HepG2 (cell line): ENCODE data around the gene HNRNPA0. TPM values are rescaled to one million over a fixed set of nuclear protein-coding genes. Genes with fewer than 3 reads are reported as not detected.

Experiments
- ATAC-seq: fragments of 200-7000 bp; cut with Tn5 transposase; 3 replicates; pipeline ENCODE4 v1.9.1; 2020; ENCODE audit warnings: mild to moderate bottlenecking, moderate library complexity
- BruUV-seq: library from RNA; stranded (reverse); fragments of 400-500 nt; replicated peaks from 2 replicates; lab custom pipeline; 2021; lab: Mats Ljungman, UMichigan
- CTCF ChIA-PET: fragments of 300-600 bp; formaldehyde crosslinking; extraction: SDS; loops from one replicate; lab custom pipeline; 2021; ENCODE audit warnings: low total read pairs, inconsistent platforms, low intra/inter-chr PET ratio; lab: Yijun Ruan, JAX
- POLR2A ChIA-PET: fragments of 350-600 bp; sonication (Branson Sonifier 250); formaldehyde crosslinking; loops from one replicate; lab custom pipeline; 2020; ENCODE audit warnings: antibody characterized with exemption, inconsistent platforms; lab: Yijun Ruan, JAX
- DNase-seq: peaks from one replicate; pipeline ENCODE4 v3.0.0-alpha.2; 2015; ENCODE audit warnings: low spot score
- FAIRE-seq: peaks from 3 replicates; lab custom pipeline; 2011; peaks lifted over from hg19 to GRCh38; lab: Jason Lieb, UNC
- H2AFZ ChIP-seq: one replicate; pipeline ENCODE4 v1.6.1; 2011; ENCODE audit warnings: low read length, inconsistent platforms
- H3K27ac ChIP-seq: fragments of 300-600 bp; 3 replicates; pipeline ENCODE4 v1.8.0; 2011; ENCODE audit warnings: mixed run types, mild to moderate bottlenecking, mixed read lengths, low read length, inconsistent platforms; ENCODE audit not compliant: insufficient read depth; ENCODE audit errors: extremely low read length
- H3K27me3 ChIP-seq, 2 experiments: fragments of 200-600 bp in 1 of 2; 2 replicates in 1 of 2; 3 replicates in 1 of 2; pipeline versions ENCODE4 v1.6.0 to v1.8.0; 2011; ENCODE audit warnings: low read length in 2 of 2, mild to moderate bottlenecking in 2 of 2, moderate library complexity in 2 of 2, inconsistent platforms in 1 of 2; ENCODE audit not compliant: insufficient read depth in 2 of 2, control insufficient read depth in 1 of 2
- H3K36me3 ChIP-seq, 2 experiments: fragments of 200-600 bp in 1 of 2; replicated peaks in 1 of 2; 2 replicates in 1 of 2; 3 replicates in 1 of 2; pipeline versions ENCODE4 v1.5.1 to v1.8.0; 2011; ENCODE audit warnings: low read length in 2 of 2, inconsistent platforms in 1 of 2; ENCODE audit not compliant: insufficient read depth in 2 of 2, control insufficient read depth in 1 of 2
- H3K4me1 ChIP-seq: 2 replicates; pipeline ENCODE4 v1.5.1; 2012; ENCODE audit warnings: low read length, inconsistent platforms; ENCODE audit not compliant: insufficient read depth
- H3K4me2 ChIP-seq: 2 replicates; pipeline ENCODE4 v1.6.0; 2011; ENCODE audit warnings: low read depth, low read length, inconsistent platforms
- H3K4me3 ChIP-seq, 3 experiments: fragments of 200-600 bp in 1 of 3; sonication (generic), shearing (Covaris generic) in 1 of 3; replicated peaks in 1 of 3; 2 replicates each; pipeline ENCODE4 v1.5.1; 2011 to 2016; ENCODE audit warnings: low read length in 3 of 3, inconsistent platforms in 2 of 3, low read depth in 2 of 3, mild to moderate bottlenecking in 2 of 3, control low read depth in 1 of 3, mixed read lengths in 1 of 3; ENCODE audit not compliant: insufficient read depth in 1 of 3
- H3K79me2 ChIP-seq: one replicate; pipeline ENCODE4 v1.6.1; 2011; ENCODE audit warnings: low read length, inconsistent platforms; ENCODE audit not compliant: insufficient read depth
- H3K9ac ChIP-seq: 2 replicates; pipeline ENCODE4 v1.6.0; 2011; ENCODE audit warnings: mild to moderate bottlenecking, low read depth, low read length, inconsistent platforms; ENCODE audit not compliant: insufficient read depth
- H3K9me3 ChIP-seq: 2 replicates; pipeline ENCODE4 v1.5.1; 2012; ENCODE audit warnings: mild to moderate bottlenecking, low read length
- H4K20me1 ChIP-seq: 2 replicates; pipeline ENCODE4 v1.6.0; 2011; ENCODE audit warnings: inconsistent platforms, mild to moderate bottlenecking, low read length, moderate library complexity; ENCODE audit not compliant: insufficient read depth
- DNMT1 ChIP-seq: sonication (generic); formaldehyde crosslinking; IDR thresholded peaks from 2 replicates; pipeline ENCODE4 v1.5.1; 2020; ENCODE audit warnings: mild to moderate bottlenecking, missing genetic modification reagents
- HNRNPL ChIP-seq: fragments of 200-400 bp; formaldehyde crosslinking; IDR thresholded peaks from 2 replicates; pipeline ENCODE4 v1.6.1; 2017; ENCODE audit warnings: mild to moderate bottlenecking, low read depth, low read length
- IKZF4 ChIP-seq: sonication (generic); formaldehyde crosslinking; IDR thresholded peaks from 2 replicates; pipeline ENCODE4 v1.5.1; 2020; ENCODE audit warnings: borderline replicate concordance, mild to moderate bottlenecking, low read depth, missing genetic modification reagents; ENCODE audit errors: not compliant biosample characterization
- NFATC3 ChIP-seq: sonication (generic); formaldehyde crosslinking; IDR thresholded peaks from 2 replicates; pipeline ENCODE4 v1.5.1; 2020; ENCODE audit warnings: mild to moderate bottlenecking, missing genetic modification reagents
- PHF21A ChIP-seq: sonication (generic); formaldehyde crosslinking; IDR thresholded peaks from 2 replicates; pipeline ENCODE4 v1.5.0; 2020; ENCODE audit warnings: mild to moderate bottlenecking, missing genetic modification reagents
- PREB ChIP-seq: sonication (generic); formaldehyde crosslinking; IDR thresholded peaks from 2 replicates; pipeline ENCODE4 v1.4.0; 2020; ENCODE audit warnings: missing genetic modification reagents
- RERE ChIP-seq: IDR thresholded peaks from 2 replicates; pipeline ENCODE4 v1.6.1; 2016; ENCODE audit warnings: low read depth, missing genetic modification reagents, missing compliant biosample characterization
- SP4 ChIP-seq: sonication (generic); formaldehyde crosslinking; IDR thresholded peaks from 2 replicates; pipeline ENCODE4 v1.8.1; 2023; ENCODE audit warnings: mild to moderate bottlenecking, missing genetic modification reagents
- SRSF9 ChIP-seq: fragments of 200-400 bp; formaldehyde crosslinking; IDR thresholded peaks from 2 replicates; pipeline ENCODE4 v1.6.1; 2018; ENCODE audit warnings: borderline replicate concordance, mild to moderate bottlenecking, low read depth, low read length; ENCODE audit not compliant: insufficient read depth, poor library complexity, severe bottlenecking
- SYNCRIP ChIP-seq: fragments of 200-400 bp; formaldehyde crosslinking; IDR thresholded peaks from 2 replicates; pipeline ENCODE4 v1.6.1; 2018; ENCODE audit warnings: mild to moderate bottlenecking, low read depth, low read length; ENCODE audit not compliant: insufficient read depth
- ZFP90 ChIP-seq: sonication (generic); formaldehyde crosslinking; IDR thresholded peaks from 2 replicates; pipeline ENCODE4 v1.8.0; 2022; ENCODE audit warnings: missing genetic modification reagents, mild to moderate bottlenecking, inconsistent platforms, borderline replicate concordance
- ZNF17 ChIP-seq: sonication (generic); formaldehyde crosslinking; IDR thresholded peaks from 2 replicates; pipeline ENCODE4 v1.5.0; 2020; ENCODE audit warnings: mild to moderate bottlenecking, missing genetic modification reagents
- ZNF432 ChIP-seq: sonication (generic); formaldehyde crosslinking; IDR thresholded peaks from 2 replicates; pipeline ENCODE4 v1.5.0; 2020; ENCODE audit warnings: missing genetic modification reagents, mild to moderate bottlenecking, borderline replicate concordance
- ZNF7 ChIP-seq: IDR thresholded peaks from 2 replicates; pipeline ENCODE4 v1.6.1; 2016; ENCODE audit warnings: missing biosample characterization, missing genetic modification reagents
- ZNF766 ChIP-seq: sonication (generic); formaldehyde crosslinking; IDR thresholded peaks from 2 replicates; pipeline ENCODE4 v1.5.0; 2020; ENCODE audit warnings: missing genetic modification reagents, borderline replicate concordance
- WGBS: methylation state at CpG from one replicate; pipeline ENCODE4 v1.1.6; 2017; ENCODE audit warnings: low lambda C conversion rate; 5-methylcytosine and 5-hydroxymethylcytosine counted together
- in situ Hi-C: cut with HindIII; loops from 2 replicates; pipeline ENCODE4 v1.10.0; 2017; ENCODE audit warnings: low pct_unique_long_range_greater_than_20kb; ENCODE audit not compliant: extremely low pct_ligation_motif_present
- intact Hi-C: fragments of 100-400 bp; cut with micrococcal nuclease; formaldehyde crosslinking; loops from one replicate; pipeline ENCODE4 v1.10.0; 2022; ENCODE audit not compliant: unreplicated experiment
- polyA plus RNA-seq, 8 experiments: library from polyadenylated mRNA; depleted of rRNA in 3 of 8; stranded (reverse) in 7 of 8; unstranded in 1 of 8; fragments of >200 nt; fragmentation: Illumina TruSeq in 4 of 8; extraction: Trizol in 4 of 8; gene quantifications; 2 replicates each; pipeline versions ENCODE4 v1.2.1 to v1.2.3, GENCODE V29; 2011 to 2016; ENCODE audit warnings: low read depth in 4 of 8, missing spikeins in 1 of 8, mixed read lengths in 1 of 8; ENCODE audit not compliant: insufficient read depth in 1 of 8
- total RNA-seq, 5 experiments: library from RNA; depleted of rRNA; stranded (reverse); fragments of >200 nt; fragmentation: Illumina TruSeq; extraction: Trizol; gene quantifications; 2 replicates each; pipeline ENCODE4 v1.2.3, GENCODE V29; 2016; ENCODE audit warnings: low read depth in 1 of 5
- TF ChIP-seq, protein P1 (sequence below): sonication (generic); formaldehyde crosslinking; IDR thresholded peaks from 2 replicates; pipeline ENCODE4 v1.8.0; 2022; ENCODE audit warnings: missing genetic modification reagents, mild to moderate bottlenecking, borderline replicate concordance
- TF ChIP-seq, protein P2 (sequence below): sonication (generic); formaldehyde crosslinking; IDR thresholded peaks from 2 replicates; pipeline ENCODE4 v1.5.0; 2020; ENCODE audit warnings: missing genetic modification reagents

The HNRNPA0 gene
- total and polyA plus RNA-seq, 2 of the 13 experiments (the other 11 are each of a cell fraction or from before 2014, with no cell fraction given): 9.0 to 12.9 TPM

GRCh38 chr5:137760294-137760693 lies 6.1 kb upstream of the HNRNPA0 start:
- in situ Hi-C loops (no loop called here), intact Hi-C loops (no loop called here)
- CTCF ChIA-PET: no interaction called here
- no peaks in the 10 kb centered on the region for H3K79me2 ChIP-seq
- DNase-seq: no peak
- H3K27ac ChIP-seq: no peak overlapping the region
- H3K4me1 ChIP-seq: peaks cover 26% of the 10 kb centered on the region
- H4K20me1 ChIP-seq: no peaks in the 10 kb centered on the region
- no TSS peak for BruUV-seq
- ATAC-seq: no peak; the same call in 2 of the 3 replicates
- no peaks in the 10 kb centered on the region for H3K36me3 ChIP-seq
- WGBS: 42% methylated on average over 2 of the region's 4 CpGs
- no peak overlapping the region for H2AFZ ChIP-seq
- no peak for TF ChIP-seq RERE (CRISPR knock-in tag)
- TF ChIP-seq, protein P1, sequence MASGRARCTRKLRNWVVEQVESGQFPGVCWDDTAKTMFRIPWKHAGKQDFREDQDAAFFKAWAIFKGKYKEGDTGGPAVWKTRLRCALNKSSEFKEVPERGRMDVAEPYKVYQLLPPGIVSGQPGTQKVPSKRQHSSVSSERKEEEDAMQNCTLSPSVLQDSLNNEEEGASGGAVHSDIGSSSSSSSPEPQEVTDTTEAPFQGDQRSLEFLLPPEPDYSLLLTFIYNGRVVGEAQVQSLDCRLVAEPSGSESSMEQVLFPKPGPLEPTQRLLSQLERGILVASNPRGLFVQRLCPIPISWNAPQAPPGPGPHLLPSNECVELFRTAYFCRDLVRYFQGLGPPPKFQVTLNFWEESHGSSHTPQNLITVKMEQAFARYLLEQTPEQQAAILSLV (CRISPR knock-in tag): no peak
- TF ChIP-seq ZNF766: no peak
- TF ChIP-seq SRSF9: no peak
- no peak for TF ChIP-seq SYNCRIP
- no peak for TF ChIP-seq NFATC3 (CRISPR knock-in tag)
- no peak for TF ChIP-seq IKZF4 (CRISPR knock-in tag)
- no peak for TF ChIP-seq ZNF17 (CRISPR knock-in tag)
- TF ChIP-seq ZNF7: no peak
- no peak for TF ChIP-seq ZNF432
- TF ChIP-seq, protein P2, sequence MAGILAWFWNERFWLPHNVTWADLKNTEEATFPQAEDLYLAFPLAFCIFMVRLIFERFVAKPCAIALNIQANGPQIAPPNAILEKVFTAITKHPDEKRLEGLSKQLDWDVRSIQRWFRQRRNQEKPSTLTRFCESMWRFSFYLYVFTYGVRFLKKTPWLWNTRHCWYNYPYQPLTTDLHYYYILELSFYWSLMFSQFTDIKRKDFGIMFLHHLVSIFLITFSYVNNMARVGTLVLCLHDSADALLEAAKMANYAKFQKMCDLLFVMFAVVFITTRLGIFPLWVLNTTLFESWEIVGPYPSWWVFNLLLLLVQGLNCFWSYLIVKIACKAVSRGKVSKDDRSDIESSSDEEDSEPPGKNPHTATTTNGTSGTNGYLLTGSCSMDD (CRISPR knock-in tag): no peak
- no peak for TF ChIP-seq HNRNPL
- no peak for TF ChIP-seq ZFP90 (CRISPR knock-in tag)
- TF ChIP-seq SP4 (CRISPR knock-in tag): no peak
- no peak for TF ChIP-seq DNMT1 (CRISPR knock-in tag)
- no peak for TF ChIP-seq PREB (CRISPR knock-in tag)
- no peak for TF ChIP-seq PHF21A (CRISPR knock-in tag)
- no peak overlapping the region for H3K4me3 ChIP-seq
- no peak overlapping the region for H3K4me2 ChIP-seq
- no peaks in the 10 kb centered on the region for H3K9me3 ChIP-seq
- H3K9ac ChIP-seq: no peak overlapping the region
- FAIRE-seq: no peak
- POLR2A ChIA-PET: no interaction called here
- peaks cover 1 to 8% of the 10 kb centered on the region in 2 experiments; a peak in 2 of 5 replicates for H3K27me3 ChIP-seq
